GM10248 (cell line): ENCODE data around the gene ZNF680.

Experiments used
- CTCF ChIA-PET: fragments of 300-600 bp; sonication (Branson Sonifier 250); formaldehyde crosslinking; extraction: SDS; loops from one replicate; lab custom pipeline; 2021; ENCODE audit warnings: antibody characterized with exemption; lab: Yijun Ruan, JAX
- POLR2A ChIA-PET: fragments of 350-650 bp; sonication (Branson Sonifier 250); formaldehyde crosslinking; extraction: SDS; loops from one replicate; lab custom pipeline; 2020; ENCODE audit warnings: antibody characterized with exemption; lab: Yijun Ruan, JAX
- DNase-seq: peaks from one replicate; pipeline ENCODE4 v3.0.0; 2012; ENCODE audit errors: extremely low spot score
- TF ChIP-seq, protein P1 (sequence below): IDR thresholded peaks from 2 replicates; pipeline ENCODE4 v1.5.1; 2012; ENCODE audit warnings: mild to moderate bottlenecking, low read depth; ENCODE audit errors: extremely low read depth, missing control alignments, control extremely low read depth

The ZNF680 gene

DNA sequence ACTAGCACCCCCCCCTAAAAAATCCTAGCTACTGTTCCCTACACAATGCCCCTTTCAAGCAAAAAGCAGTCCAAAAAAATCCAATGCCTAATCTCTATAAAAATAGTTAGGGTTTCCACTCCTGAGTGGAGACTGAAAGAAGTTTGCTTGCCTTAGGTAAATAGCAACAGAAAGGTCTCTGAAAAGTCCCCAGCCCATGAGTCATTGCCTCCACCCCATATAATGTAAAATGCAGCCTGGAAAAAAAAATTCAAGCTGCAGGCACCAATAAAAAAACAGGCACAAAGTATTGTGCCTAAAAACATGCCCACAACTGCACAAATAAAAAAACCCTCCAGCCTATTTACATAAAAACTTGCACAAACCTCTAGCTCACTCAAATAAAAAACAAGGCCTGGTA is 47.5 kb downstream of the ZNF680 start:
- TF ChIP-seq, protein P1, sequence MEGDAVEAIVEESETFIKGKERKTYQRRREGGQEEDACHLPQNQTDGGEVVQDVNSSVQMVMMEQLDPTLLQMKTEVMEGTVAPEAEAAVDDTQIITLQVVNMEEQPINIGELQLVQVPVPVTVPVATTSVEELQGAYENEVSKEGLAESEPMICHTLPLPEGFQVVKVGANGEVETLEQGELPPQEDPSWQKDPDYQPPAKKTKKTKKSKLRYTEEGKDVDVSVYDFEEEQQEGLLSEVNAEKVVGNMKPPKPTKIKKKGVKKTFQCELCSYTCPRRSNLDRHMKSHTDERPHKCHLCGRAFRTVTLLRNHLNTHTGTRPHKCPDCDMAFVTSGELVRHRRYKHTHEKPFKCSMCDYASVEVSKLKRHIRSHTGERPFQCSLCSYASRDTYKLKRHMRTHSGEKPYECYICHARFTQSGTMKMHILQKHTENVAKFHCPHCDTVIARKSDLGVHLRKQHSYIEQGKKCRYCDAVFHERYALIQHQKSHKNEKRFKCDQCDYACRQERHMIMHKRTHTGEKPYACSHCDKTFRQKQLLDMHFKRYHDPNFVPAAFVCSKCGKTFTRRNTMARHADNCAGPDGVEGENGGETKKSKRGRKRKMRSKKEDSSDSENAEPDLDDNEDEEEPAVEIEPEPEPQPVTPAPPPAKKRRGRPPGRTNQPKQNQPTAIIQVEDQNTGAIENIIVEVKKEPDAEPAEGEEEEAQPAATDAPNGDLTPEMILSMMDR, result no peak
- no peak for DNase-seq
- ChIA-PET CTCF (no interaction called here), POLR2A (no interaction called here)

DNA sequence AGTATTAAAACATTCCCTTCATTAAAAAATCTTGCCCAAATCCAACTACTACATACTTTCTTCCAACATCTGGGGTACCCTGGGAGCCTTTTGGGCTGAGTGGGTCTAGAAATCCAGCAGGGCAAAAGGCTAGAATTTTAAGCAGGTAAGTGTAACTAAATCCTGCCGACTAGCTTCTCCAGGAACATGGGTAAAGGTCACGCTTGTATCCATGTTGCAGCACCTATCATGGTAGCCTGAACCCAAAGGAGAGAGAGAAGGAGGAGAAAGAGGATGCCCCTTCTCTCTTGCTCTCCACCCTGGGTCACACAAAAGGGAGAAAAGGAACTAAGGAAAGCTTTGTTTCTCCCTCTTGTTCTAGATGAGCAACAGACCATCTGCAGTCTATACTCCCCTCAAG is 53.3 kb downstream of the ZNF680 start:
- CTCF ChIA-PET, result no interaction called here
- no peak for DNase-seq
- POLR2A ChIA-PET, result interaction anchor here (0.5 kb wide), 1 partner anchor 530 kb away, joined by 3 read pairs; no protein-coding TSS in a partner anchor
- TF ChIP-seq, protein P1, result no peak

DNA sequence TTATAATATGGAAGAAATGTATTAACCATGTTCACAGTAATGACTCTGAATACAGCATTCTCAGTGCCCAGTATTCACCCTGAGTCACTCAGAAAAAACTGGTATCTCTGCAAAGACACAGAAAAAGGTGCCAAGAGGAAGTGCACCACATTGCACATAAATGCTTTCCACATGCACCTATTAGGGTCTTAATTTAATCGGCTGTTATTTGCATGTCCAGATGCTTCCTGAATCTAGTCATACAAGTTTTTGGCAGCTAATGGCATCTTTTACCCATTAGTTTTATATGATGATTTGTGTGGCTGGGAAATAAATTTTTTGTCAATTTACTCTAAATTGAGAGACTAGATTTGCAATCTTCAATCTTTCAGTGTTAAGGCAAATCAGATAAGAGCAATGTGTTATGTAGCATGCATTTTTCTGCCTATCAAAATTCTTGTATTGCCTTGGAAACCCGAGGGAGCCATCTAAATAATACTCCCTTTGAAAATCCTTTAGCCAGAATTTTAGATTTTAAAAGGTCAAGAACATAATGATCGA is 58.2 kb downstream of the ZNF680 start:
- TF ChIP-seq, protein P1, result no peak
- ChIA-PET POLR2A (no interaction called here), CTCF (no interaction called here)
- no peak for DNase-seq

DNA sequence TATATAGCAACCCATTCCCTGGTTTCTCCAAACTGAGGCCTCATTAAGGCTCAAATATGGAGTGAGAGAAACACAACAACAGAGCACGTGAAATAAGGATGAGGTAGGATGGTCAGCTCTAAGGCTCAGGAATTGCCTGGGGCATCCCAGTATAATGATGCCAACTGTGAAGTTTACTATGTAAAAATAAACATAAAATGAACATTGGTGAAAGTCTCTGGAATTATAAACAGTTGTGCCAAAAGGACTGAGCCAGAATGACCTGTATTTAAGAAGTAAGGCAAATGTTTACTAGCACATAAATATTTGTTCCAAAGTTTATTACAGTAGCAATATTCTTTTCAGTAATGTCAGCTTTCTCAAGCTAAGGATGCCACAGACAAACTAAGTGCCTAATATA is 64.6 kb downstream of the ZNF680 start:
- no peak for DNase-seq
- CTCF ChIA-PET, result no interaction called here
- POLR2A ChIA-PET, result no interaction called here
- TF ChIP-seq, protein P1, result no peak

DNA sequence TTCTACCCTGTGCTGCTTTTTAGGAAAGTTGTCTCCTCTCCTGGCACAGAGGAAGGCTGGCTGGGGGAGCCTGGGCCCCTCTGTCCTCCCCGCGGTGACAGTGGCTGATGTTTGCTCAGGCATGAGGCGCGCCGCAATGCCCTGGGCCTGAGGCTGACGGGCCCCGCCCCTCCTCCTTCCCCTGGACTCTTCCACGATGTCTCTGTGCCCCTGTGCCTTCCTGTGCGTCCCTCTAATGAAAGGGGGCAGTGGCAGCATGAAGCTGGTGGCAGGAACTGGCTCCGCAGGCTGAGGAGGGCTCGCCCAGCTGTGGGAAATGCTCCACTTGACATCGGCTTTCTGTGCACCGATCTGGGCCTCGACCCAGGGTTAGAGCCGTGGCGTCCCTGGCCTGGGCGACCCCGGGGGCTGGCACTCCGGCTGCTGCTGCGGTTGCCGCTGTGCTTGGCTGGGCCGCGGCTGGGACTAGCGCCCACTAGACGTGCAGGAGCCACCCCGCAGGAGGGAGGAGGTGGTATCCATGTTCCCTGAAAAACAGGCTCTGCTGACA is 67.9 kb downstream of the ZNF680 start:
- TF ChIP-seq, protein P1, result no peak
- no peak for DNase-seq
- CTCF ChIA-PET, result no interaction called here
- POLR2A ChIA-PET, result no interaction called here

DNA sequence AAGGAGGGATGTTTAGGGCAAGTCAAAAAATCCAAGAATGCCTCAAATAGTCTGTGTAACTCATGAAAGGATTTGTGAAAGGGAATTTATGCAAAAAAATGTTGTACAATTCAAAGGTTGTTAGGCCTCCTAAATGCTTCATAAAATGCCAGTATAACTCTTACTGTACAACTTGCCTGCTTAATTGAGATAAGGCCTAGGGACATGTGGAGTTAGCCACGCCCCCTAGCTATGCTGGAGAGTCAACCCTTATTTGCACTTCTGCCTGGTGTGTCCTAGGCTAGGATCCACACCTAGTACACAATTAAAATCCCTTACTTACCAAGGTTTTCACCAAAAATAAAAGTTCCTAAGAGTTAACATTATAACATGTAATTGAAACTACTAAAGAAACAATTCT is 77.2 kb downstream of the ZNF680 start:
- CTCF ChIA-PET, result no interaction called here

More for the DNA sequence above, 77.2 kb downstream of the ZNF680 start:
- no peak for DNase-seq
- POLR2A ChIA-PET, result no interaction called here
- TF ChIP-seq, protein P1, result no peak
